A549 (cell line): Measurements from ENCODE around the gene PPFIA4. TPM values are rescaled to one million over a fixed set of nuclear protein-coding genes. Genes with fewer than 3 reads are reported as not detected.

ENCODE experiments used
- ATAC-seq, 2 experiments: fragments of 200-7000 bp in 1 of 2; fragments of >200 bp in 1 of 2; cut with Nextera tagmentation in 1 of 2; cut with Tn5 transposase in 1 of 2; 3 replicates each; pipeline versions ENCODE4 v1.8.0 to v1.9.1; 2018 to 2020; ENCODE audit warnings: mild to moderate bottlenecking in 1 of 2, moderate library complexity in 1 of 2
- CTCF ChIA-PET: fragments of 300-600 bp; sonication (Branson Sonifier 250); formaldehyde crosslinking; extraction: SDS; loops from one replicate; lab custom pipeline; 2021; ENCODE audit warnings: antibody characterized with exemption, inconsistent platforms; lab: Yijun Ruan, JAX
- POLR2A ChIA-PET: fragments of 350-600 bp; formaldehyde crosslinking; extraction: SDS; loops from one replicate; lab custom pipeline; 2021; ENCODE audit warnings: antibody characterized with exemption, inconsistent platforms; lab: Yijun Ruan, JAX
- DNase-seq, 2 experiments: peaks; one replicate each; pipeline versions ENCODE4 v3.0.0 to v3.0.0-alpha.2; 2011 to 2016; ENCODE audit warnings: low read depth in 1 of 2, low spot score in 1 of 2
- FAIRE-seq: peaks from 2 replicates; lab custom pipeline; 2011; peaks lifted over from hg19 to GRCh38; lab: Jason Lieb, UNC
- H3K27ac ChIP-seq, 2 experiments: fragments of >200 bp; sonication (Bioruptor Twin); formaldehyde crosslinking; 3 replicates each; pipeline ENCODE4 v1.5.1; 2016 to 2017
- H3K4me1 ChIP-seq: fragments of >200 bp; sonication (Bioruptor Twin); formaldehyde crosslinking; 3 replicates; pipeline ENCODE4 v1.6.1; 2016
- H3K4me2 ChIP-seq: fragments of >200 bp; sonication (Bioruptor Twin); formaldehyde crosslinking; 3 replicates; pipeline ENCODE4 v1.6.1; 2016
- H3K4me3 ChIP-seq: fragments of >200 bp; sonication (Bioruptor Twin); formaldehyde crosslinking; 3 replicates; pipeline ENCODE4 v1.5.1; 2016
- H3K9me3 ChIP-seq: fragments of >200 bp; sonication (Bioruptor Twin); formaldehyde crosslinking; 3 replicates; pipeline ENCODE4 v1.6.1; 2016
- CEBPB ChIP-seq, 2 experiments: fragments of >200 bp in 1 of 2; sonication (Bioruptor Twin) in 1 of 2; formaldehyde crosslinking in 1 of 2; IDR thresholded peaks; 2 replicates each; pipeline ENCODE4 v1.6.1; 2012 to 2016
- CHD2 ChIP-seq: fragments of 150-350 bp; IDR thresholded peaks from 2 replicates; pipeline ENCODE4 v1.6.1; 2014; ENCODE audit warnings: low read length; ENCODE audit not compliant: partially characterized antibody
- EHF ChIP-seq: fragments of 250-450 bp; sonication (Bioruptor Pico); IDR thresholded peaks from 2 replicates; pipeline ENCODE4 v1.5.0; 2020; ENCODE audit warnings: mild to moderate bottlenecking
- EHMT2 ChIP-seq: fragments of 200-600 bp; sonication (generic); IDR thresholded peaks from 2 replicates; pipeline ENCODE4 v1.6.1; 2016; ENCODE audit warnings: antibody characterized with exemption, low read depth, mild to moderate bottlenecking, moderate library complexity
- EP300 ChIP-seq, 2 experiments: fragments of >200 bp; sonication (Bioruptor Twin); formaldehyde crosslinking; IDR thresholded peaks; 2 replicates in 1 of 2; 3 replicates in 1 of 2; pipeline ENCODE4 v1.6.1; 2016 to 2017
- FOSB ChIP-seq: fragments of 250-450 bp; sonication (Bioruptor Pico); IDR thresholded peaks from 2 replicates; pipeline ENCODE4 v1.5.0; 2020; ENCODE audit warnings: mild to moderate bottlenecking, moderate library complexity
- FOXS1 ChIP-seq: fragments of 250-450 bp; sonication (Bioruptor Pico); IDR thresholded peaks from 2 replicates; pipeline ENCODE4 v1.5.0; 2020; ENCODE audit warnings: mild to moderate bottlenecking, moderate library complexity
- GATA3 ChIP-seq: IDR thresholded peaks from 2 replicates; pipeline ENCODE4 v1.6.1; 2012; ENCODE audit warnings: borderline replicate concordance
- HDAC2 ChIP-seq: fragments of 200-600 bp; sonication (generic); IDR thresholded peaks from 2 replicates; pipeline ENCODE4 v1.6.1; 2016
- HEYL ChIP-seq: fragments of 250-450 bp; sonication (Bioruptor Pico); IDR thresholded peaks from 2 replicates; pipeline ENCODE4 v1.8.0; 2021; ENCODE audit warnings: mild to moderate bottlenecking, moderate library complexity
- HOXA7 ChIP-seq: fragments of 250-450 bp; sonication (Bioruptor Pico); IDR thresholded peaks from 2 replicates; pipeline ENCODE4 v1.5.0; 2020; ENCODE audit warnings: mild to moderate bottlenecking, moderate library complexity
- HOXB13 ChIP-seq: fragments of 250-450 bp; sonication (Bioruptor Pico); IDR thresholded peaks from 2 replicates; pipeline ENCODE4 v1.5.0; 2020; ENCODE audit warnings: low read depth, mild to moderate bottlenecking, moderate library complexity
- JUN ChIP-seq, 2 experiments: fragments of >200 bp; sonication (Bioruptor Twin); formaldehyde crosslinking; IDR thresholded peaks; 2 replicates in 1 of 2; 3 replicates in 1 of 2; pipeline ENCODE4 v1.6.1; 2016 to 2017
- MAZ ChIP-seq: fragments of 150-350 bp; IDR thresholded peaks from 2 replicates; pipeline ENCODE4 v1.6.1; 2014; ENCODE audit warnings: antibody characterized with exemption, low read depth, low read length, borderline replicate concordance
- NPAS2 ChIP-seq: fragments of 250-450 bp; sonication (Bioruptor Pico); IDR thresholded peaks from 2 replicates; pipeline ENCODE4 v1.8.0; 2022; ENCODE audit warnings: mild to moderate bottlenecking, moderate library complexity, borderline replicate concordance
- POLR2A ChIP-seq: IDR thresholded peaks from 2 replicates; pipeline ENCODE4 v1.6.1; 2012; ENCODE audit warnings: mild to moderate bottlenecking, low read length
- RARB ChIP-seq: fragments of 250-450 bp; sonication (Bioruptor Pico); IDR thresholded peaks from 2 replicates; pipeline ENCODE4 v1.8.0; 2021; ENCODE audit warnings: mild to moderate bottlenecking, moderate library complexity
- RNF2 ChIP-seq: fragments of 200-600 bp; sonication (generic); IDR thresholded peaks from 2 replicates; pipeline ENCODE4 v1.6.1; 2016; ENCODE audit warnings: low read depth, mild to moderate bottlenecking, antibody characterized with exemption, moderate library complexity, borderline replicate concordance
- SMC3 ChIP-seq: fragments of >200 bp; sonication (Bioruptor Twin); formaldehyde crosslinking; IDR thresholded peaks from 3 replicates; pipeline ENCODE4 v1.6.1; 2018; ENCODE audit warnings: inconsistent platforms
- SREBF2 ChIP-seq: fragments of 450-650 bp; IDR thresholded peaks from 2 replicates; pipeline ENCODE4 v1.6.1; 2014; ENCODE audit warnings: mild to moderate bottlenecking, moderate library complexity
- ZNF302 ChIP-seq: fragments of 250-450 bp; sonication (Bioruptor Pico); IDR thresholded peaks from 2 replicates; pipeline ENCODE4 v1.9.0; 2021; ENCODE audit warnings: inconsistent platforms, mild to moderate bottlenecking, moderate library complexity
- WGBS: methylation state at CpG from one replicate; pipeline ENCODE4 v1.1.6; 2017; ENCODE audit errors: missing lambda C conversion rate; 5-methylcytosine and 5-hydroxymethylcytosine counted together
- polyA plus RNA-seq, 4 experiments: library from polyadenylated mRNA; depleted of rRNA in 3 of 4; stranded (reverse); fragments of >200 nt; fragmentation: RNase III in 1 of 4; extraction: RNeasy Plus Mini Kit Qiagen cat#74134 plus additional on column Dnase treatment in 1 of 4; gene quantifications; 2 replicates in 3 of 4; 3 replicates in 1 of 4; pipeline ENCODE4 v1.2.3, GENCODE V29; 2011 to 2017
- TF ChIP-seq, protein P1 (sequence below): fragments of >200 bp; sonication (Bioruptor Twin); formaldehyde crosslinking; IDR thresholded peaks from 3 replicates; pipeline ENCODE4 v1.6.1; 2016
- TF ChIP-seq, protein P2 (sequence below): fragments of 150-350 bp; IDR thresholded peaks from 2 replicates; pipeline ENCODE4 v1.6.1; 2014; ENCODE audit warnings: low read depth, mild to moderate bottlenecking, low read length
- TF ChIP-seq, protein P3 (sequence below): fragments of 200-600 bp; sonication (generic); IDR thresholded peaks from 2 replicates; pipeline ENCODE4 v1.6.1; 2016; ENCODE audit warnings: antibody characterized with exemption, mild to moderate bottlenecking, moderate library complexity
- TF ChIP-seq, protein P4 (sequence below): IDR thresholded peaks from 2 replicates; pipeline ENCODE4 v1.6.1; 2012; ENCODE audit warnings: low read depth, borderline replicate concordance

PPFIA4 gene
- polyA plus RNA-seq, 2 of the 4 experiments (the other 2 are of a cell fraction), result 0.47 to 0.63 TPM

DNA sequence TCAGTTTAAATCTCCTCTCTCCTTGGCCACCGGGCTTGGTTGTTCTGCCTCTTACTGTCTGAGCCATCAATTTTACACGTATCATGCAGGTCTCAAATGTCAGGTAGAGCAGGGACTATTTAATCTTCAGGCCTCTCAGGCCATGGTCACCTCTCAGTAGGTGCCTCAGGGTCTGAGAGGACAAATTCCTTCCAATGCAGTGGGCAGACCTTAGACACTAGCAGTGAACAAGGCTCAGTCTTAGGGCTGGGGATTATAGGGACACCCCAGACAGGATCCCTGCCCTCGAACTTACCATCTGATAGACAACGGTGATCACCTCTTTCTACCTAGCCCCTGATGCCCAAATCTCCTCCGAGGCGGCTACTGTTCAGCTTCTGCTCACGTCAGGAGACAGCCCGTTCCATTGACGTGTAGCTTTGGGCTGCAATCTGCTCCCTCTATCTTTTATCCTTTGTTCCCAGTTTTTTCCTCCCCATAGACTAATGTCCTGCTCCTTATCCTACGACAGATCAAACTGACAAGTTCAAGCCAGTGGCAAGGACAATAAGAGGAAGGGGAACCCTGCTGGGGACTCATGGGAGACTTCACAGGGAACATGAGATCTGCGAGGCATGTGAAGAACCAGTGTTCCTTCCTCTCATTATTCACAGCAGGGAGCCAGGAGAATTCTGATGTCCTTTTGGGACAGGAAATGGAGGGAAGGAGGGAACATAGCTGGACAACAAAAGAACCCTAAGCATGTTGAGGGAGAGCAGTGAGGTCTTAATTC, 60.9 kb downstream of the PPFIA4 start:
- Histone ChIP-seq H3K4me3 (no peak overlapping the region), H3K4me2 (no peak overlapping the region), H3K4me1 (0 out of 3 replicates have a peak, but pooled peaks cover 7% of the 10 kb centered on the region), H3K9me3 (no peaks in the 10 kb centered on the region), H3K27ac (no peak overlapping the region)
- CTCF ChIA-PET, result interaction anchor here (0.6 to 1.9 kb wide), 6 partner anchors 13 to 760 kb away, joined by 3 to 5 read pairs (median 4); no protein-coding TSS in a partner anchor
- ATAC-seq (no peak), FAIRE-seq (no peak), DNase-seq (no peak)
- POLR2A ChIA-PET, result no interaction called here
- WGBS, result 72% methylated on average over 11 of the region's 11 CpGs
- no peak for TF ChIP-seq GATA3
- TF ChIP-seq MAZ, result no peak
- TF ChIP-seq HOXB13 (CRISPR knock-in tag), result no peak
- TF ChIP-seq EHMT2, result no peak
- TF ChIP-seq, protein P1, sequence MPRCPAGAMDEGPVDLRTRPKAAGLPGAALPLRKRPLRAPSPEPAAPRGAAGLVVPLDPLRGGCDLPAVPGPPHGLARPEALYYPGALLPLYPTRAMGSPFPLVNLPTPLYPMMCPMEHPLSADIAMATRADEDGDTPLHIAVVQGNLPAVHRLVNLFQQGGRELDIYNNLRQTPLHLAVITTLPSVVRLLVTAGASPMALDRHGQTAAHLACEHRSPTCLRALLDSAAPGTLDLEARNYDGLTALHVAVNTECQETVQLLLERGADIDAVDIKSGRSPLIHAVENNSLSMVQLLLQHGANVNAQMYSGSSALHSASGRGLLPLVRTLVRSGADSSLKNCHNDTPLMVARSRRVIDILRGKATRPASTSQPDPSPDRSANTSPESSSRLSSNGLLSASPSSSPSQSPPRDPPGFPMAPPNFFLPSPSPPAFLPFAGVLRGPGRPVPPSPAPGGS, result no peak
- no peak for TF ChIP-seq POLR2A
- TF ChIP-seq EHF (CRISPR knock-in tag), result no peak
- TF ChIP-seq HOXA7 (CRISPR knock-in tag), result no peak
- TF ChIP-seq CHD2, result no peak
- no peak for TF ChIP-seq HEYL (CRISPR knock-in tag)
- no peak for TF ChIP-seq CEBPB (IDR thresholded peaks at IDR 0.05)

DNA sequence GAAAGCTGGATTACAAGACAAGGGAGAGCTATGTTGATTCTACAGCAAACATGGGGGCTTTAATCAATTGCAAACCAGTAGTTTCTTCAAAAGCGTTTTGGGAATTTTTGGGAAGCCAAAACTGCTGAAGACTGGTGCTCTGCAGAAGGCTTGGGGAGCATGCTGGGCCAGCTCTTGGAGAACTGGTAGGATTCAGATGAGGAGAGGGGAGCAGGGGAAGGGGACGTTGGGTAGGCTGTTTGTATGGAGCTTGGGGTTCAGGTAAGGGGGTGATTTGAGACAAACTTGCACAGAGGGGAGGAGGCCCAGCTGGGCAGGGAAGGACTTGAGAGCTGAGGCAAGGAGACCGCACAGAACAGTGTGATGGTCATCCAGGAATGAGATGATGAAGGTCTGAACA, 62.1 kb downstream of the PPFIA4 start:
- no peak for FAIRE-seq
- Histone ChIP-seq H3K9me3 (no peaks in the 10 kb centered on the region), H3K27ac (no peak overlapping the region), H3K4me3 (no peak overlapping the region), H3K4me1 (0 out of 3 replicates have a peak, but pooled peaks cover 7% of the 10 kb centered on the region)
- whole genome bisulfite sequencing, result 54% methylated on average over 3 of the region's 3 CpGs
- POLR2A ChIA-PET, result no interaction called here
- TF ChIP-seq, protein P2, sequence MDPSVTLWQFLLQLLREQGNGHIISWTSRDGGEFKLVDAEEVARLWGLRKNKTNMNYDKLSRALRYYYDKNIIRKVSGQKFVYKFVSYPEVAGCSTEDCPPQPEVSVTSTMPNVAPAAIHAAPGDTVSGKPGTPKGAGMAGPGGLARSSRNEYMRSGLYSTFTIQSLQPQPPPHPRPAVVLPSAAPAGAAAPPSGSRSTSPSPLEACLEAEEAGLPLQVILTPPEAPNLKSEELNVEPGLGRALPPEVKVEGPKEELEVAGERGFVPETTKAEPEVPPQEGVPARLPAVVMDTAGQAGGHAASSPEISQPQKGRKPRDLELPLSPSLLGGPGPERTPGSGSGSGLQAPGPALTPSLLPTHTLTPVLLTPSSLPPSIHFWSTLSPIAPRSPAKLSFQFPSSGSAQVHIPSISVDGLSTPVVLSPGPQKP, result no peak
- TF ChIP-seq, protein P3, sequence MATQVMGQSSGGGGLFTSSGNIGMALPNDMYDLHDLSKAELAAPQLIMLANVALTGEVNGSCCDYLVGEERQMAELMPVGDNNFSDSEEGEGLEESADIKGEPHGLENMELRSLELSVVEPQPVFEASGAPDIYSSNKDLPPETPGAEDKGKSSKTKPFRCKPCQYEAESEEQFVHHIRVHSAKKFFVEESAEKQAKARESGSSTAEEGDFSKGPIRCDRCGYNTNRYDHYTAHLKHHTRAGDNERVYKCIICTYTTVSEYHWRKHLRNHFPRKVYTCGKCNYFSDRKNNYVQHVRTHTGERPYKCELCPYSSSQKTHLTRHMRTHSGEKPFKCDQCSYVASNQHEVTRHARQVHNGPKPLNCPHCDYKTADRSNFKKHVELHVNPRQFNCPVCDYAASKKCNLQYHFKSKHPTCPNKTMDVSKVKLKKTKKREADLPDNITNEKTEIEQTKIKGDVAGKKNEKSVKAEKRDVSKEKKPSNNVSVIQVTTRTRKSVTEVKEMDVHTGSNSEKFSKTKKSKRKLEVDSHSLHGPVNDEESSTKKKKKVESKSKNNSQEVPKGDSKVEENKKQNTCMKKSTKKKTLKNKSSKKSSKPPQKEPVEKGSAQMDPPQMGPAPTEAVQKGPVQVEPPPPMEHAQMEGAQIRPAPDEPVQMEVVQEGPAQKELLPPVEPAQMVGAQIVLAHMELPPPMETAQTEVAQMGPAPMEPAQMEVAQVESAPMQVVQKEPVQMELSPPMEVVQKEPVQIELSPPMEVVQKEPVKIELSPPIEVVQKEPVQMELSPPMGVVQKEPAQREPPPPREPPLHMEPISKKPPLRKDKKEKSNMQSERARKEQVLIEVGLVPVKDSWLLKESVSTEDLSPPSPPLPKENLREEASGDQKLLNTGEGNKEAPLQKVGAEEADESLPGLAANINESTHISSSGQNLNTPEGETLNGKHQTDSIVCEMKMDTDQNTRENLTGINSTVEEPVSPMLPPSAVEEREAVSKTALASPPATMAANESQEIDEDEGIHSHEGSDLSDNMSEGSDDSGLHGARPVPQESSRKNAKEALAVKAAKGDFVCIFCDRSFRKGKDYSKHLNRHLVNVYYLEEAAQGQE, result no peak
- TF ChIP-seq NPAS2 (CRISPR knock-in tag) (no peak), FOXS1 (CRISPR knock-in tag) (no peak), HOXA7 (CRISPR knock-in tag) (no peak), HDAC2 (no peak), SREBF2 (no peak), EP300 (IDR thresholded peaks at IDR 0.05) (no peak), RARB (CRISPR knock-in tag) (no peak), JUN (IDR thresholded peaks at IDR 0.05) (no peak), HEYL (CRISPR knock-in tag) (no peak), SMC3 (no peak), RNF2 (no peak), FOSB (no peak), ZNF302 (CRISPR knock-in tag) (no peak)
- TF ChIP-seq, protein P4, sequence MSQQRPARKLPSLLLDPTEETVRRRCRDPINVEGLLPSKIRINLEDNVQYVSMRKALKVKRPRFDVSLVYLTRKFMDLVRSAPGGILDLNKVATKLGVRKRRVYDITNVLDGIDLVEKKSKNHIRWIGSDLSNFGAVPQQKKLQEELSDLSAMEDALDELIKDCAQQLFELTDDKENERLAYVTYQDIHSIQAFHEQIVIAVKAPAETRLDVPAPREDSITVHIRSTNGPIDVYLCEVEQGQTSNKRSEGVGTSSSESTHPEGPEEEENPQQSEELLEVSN, result no peak
- TF ChIP-seq, all 56 proteins: peak for 0
- CTCF ChIA-PET, result interaction anchor here (0.5 to 1.9 kb wide), 6 partner anchors 10 to 1011 kb away, joined by 3 to 6 read pairs (median 4); no protein-coding TSS in a partner anchor
- DNase-seq (no peak), ATAC-seq (no peak)
- H3K4me2 ChIP-seq, result no peak overlapping the region
